ENCODE measurements around the gene AHCYL1. TPM values are rescaled to one million over a fixed set of nuclear protein-coding genes. Genes with fewer than 3 reads are reported as not detected.

The AHCYL1 gene
- polyA plus RNA-seq, 10 donors, result 37.2 to 50.2 (median 41.0) TPM

DNA sequence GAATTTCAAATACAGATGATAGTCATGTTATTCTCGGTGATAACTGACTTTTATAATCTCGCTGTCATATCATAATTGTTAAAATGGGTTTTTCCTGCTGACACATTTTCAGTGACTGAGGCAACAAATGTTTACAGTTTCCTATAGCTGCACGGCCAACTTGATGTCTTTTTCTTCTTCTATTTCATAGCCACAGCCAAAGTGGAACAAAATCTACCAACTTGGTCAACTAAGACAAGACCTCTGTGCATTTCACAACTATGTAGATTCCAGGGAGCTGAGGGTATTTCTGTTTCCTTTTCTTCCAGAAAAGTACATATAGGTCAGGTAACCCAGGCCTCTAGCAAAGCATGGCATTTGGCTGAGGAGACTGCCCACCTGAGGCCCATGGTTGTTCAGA, 10.4 kb upstream of the AHCYL1 start:
- DNase-seq, result no peak

DNA sequence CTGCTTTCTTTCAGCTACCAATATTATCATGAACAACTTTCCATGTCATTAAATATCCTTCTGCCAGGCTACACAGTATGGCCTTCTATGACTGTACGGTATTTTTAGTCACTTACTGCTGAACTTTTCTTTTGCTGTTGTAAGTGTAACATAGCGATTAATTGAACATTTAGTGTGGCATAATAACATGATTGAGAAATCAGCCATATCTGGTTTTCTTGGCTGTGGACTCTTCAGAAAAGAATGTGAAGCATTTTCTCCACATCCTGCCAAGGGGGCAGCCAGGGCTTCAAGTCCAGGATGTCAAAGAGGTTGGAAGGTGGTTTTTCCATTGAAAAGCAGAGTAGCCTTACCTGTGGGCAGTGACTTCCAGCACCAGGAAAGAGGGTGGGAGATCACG, 8.8 kb upstream of the AHCYL1 start:
- DNase-seq, result peak in 1 of 3 donors; percentile 73

DNA sequence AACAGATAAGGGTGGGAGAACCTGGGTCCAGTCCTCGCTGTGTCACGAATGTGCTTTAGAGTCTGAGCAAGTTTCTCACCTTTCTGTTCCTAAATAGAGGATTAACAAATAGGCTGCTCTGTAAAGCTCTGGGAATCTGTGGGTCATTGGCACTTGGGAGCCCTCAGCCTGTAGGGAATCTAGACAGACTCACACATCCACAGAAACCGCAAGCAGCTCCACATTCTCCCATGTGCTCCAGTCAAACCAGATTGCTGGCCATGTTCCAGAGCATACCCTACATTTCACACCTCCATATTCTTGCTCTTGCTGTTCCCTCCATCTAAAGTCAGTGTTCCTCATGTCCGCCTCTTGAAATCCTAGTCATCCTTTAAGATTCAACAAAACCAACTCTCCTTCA, 7.8 kb upstream of the AHCYL1 start:
- DNase-seq, result no peak

GRCh38 chr1:109977225-109977624, 7.3 kb upstream of the AHCYL1 start:
- peak in 1 of 3 donors; percentile 28 for DNase-seq

DNA sequence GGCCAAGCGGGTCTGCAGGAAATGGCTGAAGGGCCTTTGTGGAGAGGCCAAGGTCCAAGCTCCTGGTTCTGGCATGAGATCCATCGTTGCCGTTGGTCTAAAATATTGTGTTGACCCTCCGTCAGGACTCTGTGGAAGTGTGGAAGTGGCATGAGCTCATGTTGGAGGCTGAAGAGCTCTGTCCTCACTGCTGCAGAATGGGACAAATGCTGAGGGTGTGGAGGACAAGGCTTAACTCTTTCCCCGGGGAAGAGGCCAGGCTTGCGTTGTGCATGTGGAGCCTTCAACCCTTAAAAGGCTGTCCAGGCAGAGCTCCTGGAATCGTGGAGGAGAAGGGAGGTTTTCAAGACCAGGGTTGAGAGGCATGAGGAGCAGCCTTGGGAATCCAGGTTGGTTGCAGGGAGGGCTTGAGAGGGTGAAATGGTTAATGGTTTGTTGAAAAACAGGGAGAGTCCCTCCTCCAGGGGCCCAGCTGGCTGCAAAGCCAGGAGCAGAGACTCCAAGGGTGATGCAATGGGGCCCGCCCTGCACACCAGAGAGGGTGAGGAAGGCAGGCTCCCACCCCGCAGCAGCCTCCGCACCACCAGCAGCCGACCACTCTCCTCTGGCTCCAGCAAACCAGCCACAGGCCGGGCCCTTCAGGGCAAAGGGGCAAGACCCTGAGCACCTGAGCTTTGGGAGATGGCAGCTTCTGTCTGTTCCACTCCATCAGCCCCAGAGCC, 6.7 kb upstream of the AHCYL1 start:
- DNase-seq, result peak in 1 of 3 donors; percentile 47

DNA sequence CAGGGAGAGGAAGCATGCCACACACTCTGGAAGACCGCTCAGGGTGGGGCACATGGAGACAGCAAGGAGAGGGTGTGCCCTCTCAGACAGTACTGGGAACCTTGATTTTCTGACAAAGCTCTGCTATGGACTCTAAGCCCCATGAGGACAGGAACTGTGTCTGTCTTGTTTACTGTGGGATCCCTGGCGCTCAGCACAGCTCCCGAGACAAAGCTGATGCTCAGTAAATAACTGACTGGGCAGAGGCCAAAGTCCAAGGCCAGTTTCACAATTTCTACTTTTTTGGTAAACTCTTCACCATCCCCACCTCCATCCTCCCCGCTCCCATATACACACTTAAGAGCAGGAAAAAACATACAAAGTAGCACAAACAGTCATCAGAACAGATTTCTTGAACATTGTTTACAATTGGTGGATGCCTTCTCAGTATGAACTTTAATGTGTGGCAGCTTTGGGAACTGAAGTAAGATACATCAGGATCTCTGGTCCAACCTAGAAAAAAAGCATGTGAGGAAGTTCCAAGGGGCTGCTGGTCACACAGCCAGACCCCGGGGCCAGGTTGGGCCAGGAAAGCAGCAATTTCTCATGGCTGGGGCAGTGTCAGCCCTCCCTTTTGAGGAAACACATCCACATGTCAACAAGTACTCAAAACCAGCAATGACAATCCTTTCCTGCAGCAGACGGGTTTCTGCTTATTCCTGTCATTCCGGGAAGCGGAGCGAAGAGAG, 5.6 kb upstream of the AHCYL1 start:
- no peak for DNase-seq

- peak in 1 of 3 donors; percentile 44 for DNase-seq
These were observed 5.0 kb upstream of the AHCYL1 start for GRCh38 chr1:109979489-109980091.

- DNase-seq, result no peak
These were observed 4.1 kb upstream of the AHCYL1 start for GRCh38 chr1:109980324-109981003.

DNA sequence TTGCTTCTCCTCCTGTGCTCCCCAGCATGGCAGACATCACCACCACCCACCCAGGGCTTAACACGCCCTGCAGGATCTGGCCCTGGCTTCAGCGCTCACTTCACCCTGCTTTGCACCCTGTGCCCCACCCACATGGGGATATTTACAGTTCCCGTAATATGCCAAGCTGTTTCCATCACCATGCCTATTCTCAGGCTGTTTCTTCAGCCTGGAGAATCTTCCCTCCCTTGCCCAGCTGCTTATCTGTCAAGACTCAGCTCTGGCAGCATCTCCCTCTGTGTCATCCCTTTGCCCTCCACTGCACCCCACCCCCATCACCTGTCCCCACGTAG, 3.6 kb upstream of the AHCYL1 start:
- no peak for DNase-seq

- peak in 1 of 3 donors; percentile 27 for DNase-seq
These were observed 980 bp upstream of the AHCYL1 start for GRCh38 chr1:109983380-109984189.

- no peak for DNase-seq
These were observed 442 bp upstream of the AHCYL1 start for GRCh38 chr1:109984190-109984455.

GRCh38 chr1:109985247-109986053, 885 bp downstream of the AHCYL1 start:
- peak in 1 of 3 donors; percentile 24 for DNase-seq

GRCh38 chr1:109986054-109986444, 1.5 kb downstream of the AHCYL1 start:
- DNase-seq, result no peak

DNA sequence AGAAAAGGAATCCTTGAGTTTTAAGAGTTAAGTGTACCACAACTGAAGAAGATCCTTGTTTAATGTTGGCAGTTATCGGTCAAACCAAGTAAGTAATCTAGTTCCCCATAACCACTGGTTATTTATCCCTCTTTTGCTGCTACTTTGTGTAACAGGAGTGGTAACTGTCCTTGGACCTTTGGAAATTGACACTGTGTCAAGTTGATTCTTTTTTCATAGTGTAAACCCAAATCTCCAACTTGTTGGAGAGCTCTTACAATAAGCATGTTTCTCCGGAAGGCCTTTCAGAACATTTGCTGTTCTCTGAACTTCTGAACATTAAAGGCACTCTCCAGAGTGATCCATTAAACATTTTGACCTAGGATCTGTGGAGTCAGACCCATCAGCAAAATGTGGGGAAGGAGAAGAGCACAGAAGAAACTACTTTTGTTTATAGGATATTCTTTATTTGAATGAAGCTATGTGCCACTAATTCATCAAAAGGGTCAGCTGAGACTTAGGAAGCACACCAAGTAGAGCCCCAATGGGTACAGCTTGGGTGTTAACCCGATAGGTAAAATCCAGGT, 3.9 kb downstream of the AHCYL1 start:
- no peak for DNase-seq

GRCh38 chr1:109989506-109990301, 5.1 kb downstream of the AHCYL1 start:
- no peak for DNase-seq

DNA sequence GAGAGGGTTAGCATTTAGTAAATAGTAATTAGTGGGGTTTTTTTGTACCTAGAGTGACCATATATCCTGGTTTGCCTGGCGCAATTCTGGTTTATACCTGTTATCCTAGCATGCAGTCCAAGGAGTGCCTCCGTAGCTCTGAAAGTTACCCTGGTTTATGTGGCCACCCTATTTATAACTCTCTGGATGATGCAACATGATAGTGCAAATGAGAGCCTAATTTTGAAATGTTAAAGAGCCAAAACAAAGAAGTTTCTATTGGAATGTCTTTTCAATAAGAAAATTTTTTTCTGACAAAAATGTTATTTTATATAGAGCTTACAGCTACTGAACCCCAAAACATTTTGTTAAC, 5.7 kb downstream of the AHCYL1 start:
- DNase-seq, result no peak

DNA sequence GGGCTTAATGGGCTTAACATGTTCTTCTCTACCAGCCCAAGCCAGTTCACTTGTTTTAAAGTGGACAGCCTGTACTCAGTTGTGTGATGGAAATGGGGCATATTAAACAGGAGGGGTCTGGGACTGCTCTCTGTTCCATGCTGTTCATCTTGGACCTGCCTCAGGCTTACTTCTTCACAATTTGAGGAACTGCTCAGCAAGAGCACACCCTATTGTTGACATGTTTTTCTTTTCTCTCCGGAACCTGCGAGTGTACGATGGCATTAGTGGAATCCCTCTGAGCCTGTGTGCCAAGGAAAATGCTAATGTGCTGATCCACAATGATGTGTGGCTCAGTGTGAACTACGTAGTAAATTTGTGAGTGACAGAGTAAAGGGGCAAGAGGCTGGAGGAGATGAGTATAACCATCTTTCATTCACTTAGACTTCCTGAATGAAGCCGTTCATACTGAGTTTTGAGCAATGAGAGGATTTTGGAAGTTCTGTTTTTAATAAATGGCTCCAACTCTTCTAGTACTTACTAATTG, 6.9 kb downstream of the AHCYL1 start:
- no peak for DNase-seq

DNA sequence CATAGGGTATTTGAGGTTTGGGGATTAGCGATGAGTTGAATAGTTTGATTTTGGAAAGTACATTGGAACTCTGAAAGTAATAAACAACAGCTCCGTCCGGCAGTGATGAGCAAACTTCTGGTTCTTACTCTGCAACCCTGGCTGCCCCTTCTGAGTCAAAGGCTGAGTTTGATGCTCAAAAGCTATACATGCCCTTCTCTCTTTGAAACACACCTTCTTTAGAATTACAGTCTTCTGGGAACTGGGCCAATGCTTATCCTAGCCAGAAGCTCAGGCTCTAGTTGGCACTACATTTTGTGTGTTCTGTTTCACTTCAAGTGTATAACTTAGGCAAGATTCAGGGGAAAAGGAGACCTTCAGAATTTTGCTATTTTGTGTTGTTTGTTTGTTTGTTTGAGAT, 9.3 kb downstream of the AHCYL1 start:
- DNase-seq, result no peak

- DNase-seq, result no peak
These were observed 10.1 kb downstream of the AHCYL1 start for GRCh38 chr1:109994654-109995053.

GRCh38 chr1:109995536-109995935, 11.0 kb downstream of the AHCYL1 start:
- DNase-seq, result no peak

Data from muscle of back (tissue), 11 donors.